GM13977 (cell line): ENCODE data around the gene HEATR5A.
"Not testable (repeated sequence)": the region's sequence is repeated elsewhere in the genome, so short reads cannot be mapped to it uniquely, and the experiment has no call there.

ENCODE experiments used
- DNase-seq: peaks from one replicate; pipeline ENCODE4 v3.0.0; 2012; ENCODE audit warnings: low spot score
- in situ Hi-C: fragments of 300-500 bp; cut with MboI; formaldehyde crosslinking; loops from one replicate; pipeline ENCODE4 v1.12.0; 2022; ENCODE audit warnings: low sequenced_read_pairs, low pct_unique_long_range_greater_than_20kb, mixed read lengths, inconsistent platforms; ENCODE audit not compliant: unreplicated experiment
- TF ChIP-seq, protein P1 (sequence below): IDR thresholded peaks from 2 replicates; pipeline ENCODE4 v1.5.1; 2012; ENCODE audit warnings: mild to moderate bottlenecking, control low read depth; ENCODE audit not compliant: insufficient read depth; ENCODE audit errors: extremely low read depth, missing control alignments

Gene HEATR5A

DNA sequence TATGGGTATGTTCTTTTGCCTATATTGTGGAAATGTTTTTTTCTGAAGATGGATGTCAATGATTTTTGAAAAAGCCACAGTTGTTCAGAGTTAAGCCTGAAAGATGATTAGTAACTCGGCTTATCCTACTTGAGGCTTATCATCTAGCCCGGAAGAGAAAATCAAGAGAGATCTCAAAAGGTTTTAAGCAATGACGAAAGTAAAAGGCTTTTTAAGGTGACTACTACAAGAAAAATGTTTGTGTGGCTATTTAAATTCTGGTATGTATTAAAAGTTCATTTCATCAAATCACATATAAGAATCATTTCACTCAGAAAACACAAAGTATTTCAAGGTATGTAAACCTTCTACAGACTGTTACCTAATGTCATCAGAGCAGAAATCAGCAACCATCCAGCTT is 40.2 kb downstream of the HEATR5A start:
- TF ChIP-seq, protein P1, sequence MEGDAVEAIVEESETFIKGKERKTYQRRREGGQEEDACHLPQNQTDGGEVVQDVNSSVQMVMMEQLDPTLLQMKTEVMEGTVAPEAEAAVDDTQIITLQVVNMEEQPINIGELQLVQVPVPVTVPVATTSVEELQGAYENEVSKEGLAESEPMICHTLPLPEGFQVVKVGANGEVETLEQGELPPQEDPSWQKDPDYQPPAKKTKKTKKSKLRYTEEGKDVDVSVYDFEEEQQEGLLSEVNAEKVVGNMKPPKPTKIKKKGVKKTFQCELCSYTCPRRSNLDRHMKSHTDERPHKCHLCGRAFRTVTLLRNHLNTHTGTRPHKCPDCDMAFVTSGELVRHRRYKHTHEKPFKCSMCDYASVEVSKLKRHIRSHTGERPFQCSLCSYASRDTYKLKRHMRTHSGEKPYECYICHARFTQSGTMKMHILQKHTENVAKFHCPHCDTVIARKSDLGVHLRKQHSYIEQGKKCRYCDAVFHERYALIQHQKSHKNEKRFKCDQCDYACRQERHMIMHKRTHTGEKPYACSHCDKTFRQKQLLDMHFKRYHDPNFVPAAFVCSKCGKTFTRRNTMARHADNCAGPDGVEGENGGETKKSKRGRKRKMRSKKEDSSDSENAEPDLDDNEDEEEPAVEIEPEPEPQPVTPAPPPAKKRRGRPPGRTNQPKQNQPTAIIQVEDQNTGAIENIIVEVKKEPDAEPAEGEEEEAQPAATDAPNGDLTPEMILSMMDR = no peak
- in situ Hi-C loops = no loop called here
- no peak for DNase-seq

DNA sequence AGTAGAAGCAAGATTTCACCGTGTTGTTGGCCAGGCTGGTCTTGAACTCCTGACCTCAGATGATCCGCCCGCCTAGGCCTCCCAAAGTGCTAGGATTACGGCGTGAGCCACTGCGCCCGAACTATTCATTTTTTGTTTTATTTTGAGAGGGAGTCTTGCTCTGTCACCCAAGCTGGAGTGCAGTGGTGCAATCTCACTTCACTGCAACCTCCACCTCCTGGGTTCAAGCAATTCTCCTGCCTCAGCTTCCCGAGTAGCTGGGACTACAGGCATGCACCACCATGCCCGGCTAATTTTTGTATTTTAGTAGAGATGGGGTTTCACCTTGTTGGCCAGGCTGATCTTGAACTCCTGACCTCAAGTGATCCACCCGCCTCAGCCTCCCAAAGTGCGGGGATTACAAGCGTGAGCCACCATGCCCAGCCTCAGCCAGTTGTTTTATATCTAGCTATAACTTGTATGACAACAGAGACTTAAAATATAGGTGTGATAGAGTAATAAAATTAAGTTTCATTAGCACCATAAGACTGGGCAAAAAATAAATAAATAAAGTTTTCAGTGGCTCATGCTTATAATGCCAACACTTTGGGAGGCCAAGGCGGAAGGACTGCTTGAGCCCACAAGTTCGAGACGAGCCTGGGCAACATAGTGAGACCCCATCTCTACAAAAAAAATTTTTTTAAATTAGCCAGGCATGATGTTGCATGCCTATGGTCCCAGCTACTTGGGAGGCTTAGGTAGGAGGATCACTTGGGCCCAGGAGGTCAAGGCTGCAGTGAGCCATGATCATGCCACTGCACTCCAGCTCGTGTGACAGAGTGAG is 41.0 kb downstream of the HEATR5A start:
- in situ Hi-C loops, DNase-seq: not testable (repeated sequence)

DNA sequence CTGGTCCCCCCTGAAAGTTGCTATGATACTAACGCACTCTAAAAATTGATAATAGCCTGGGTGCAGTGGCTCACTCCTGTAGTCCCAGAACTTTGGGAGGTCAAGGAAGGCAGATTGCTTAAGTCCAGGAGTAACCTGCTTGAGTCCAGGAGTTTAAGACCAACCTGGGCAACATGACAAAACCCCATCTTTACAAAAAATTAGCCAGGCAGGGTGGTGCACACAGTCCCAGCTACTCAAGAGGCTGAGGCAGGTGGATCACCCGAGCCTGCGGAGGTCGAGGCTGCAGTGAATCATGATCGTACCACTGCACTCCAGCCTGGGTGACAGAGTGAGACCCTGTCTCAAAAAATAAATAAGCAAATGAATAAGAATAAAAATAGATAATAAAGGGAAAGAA is 42.9 kb downstream of the HEATR5A start:
- DNase-seq = no peak
- TF ChIP-seq, protein P1 = no peak
- in situ Hi-C loops = no loop called here

DNA sequence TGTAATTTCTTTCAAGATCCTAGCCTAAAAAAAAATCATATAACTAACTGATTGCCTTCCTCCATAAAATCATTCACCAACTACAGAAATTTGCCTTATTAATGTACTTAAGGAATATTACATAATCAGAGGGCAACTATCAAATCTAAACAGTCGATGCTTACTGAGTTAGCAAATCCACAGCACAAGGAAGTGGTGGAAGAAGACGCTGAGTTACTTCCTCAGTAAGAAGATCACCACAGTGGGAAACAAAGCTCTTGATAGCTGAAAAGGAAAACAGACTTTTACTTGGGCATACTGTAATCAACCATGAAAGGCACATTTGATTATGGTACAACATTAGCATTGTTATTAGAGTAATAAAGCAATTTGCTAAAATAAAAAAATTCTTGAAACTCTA is 48.7 kb downstream of the HEATR5A start:
- DNase-seq = no peak
- in situ Hi-C loops = loop anchor here (25.0 kb wide), 1 partner anchor 709 kb away; no protein-coding TSS in a partner anchor
- TF ChIP-seq, protein P1 = no peak

DNA sequence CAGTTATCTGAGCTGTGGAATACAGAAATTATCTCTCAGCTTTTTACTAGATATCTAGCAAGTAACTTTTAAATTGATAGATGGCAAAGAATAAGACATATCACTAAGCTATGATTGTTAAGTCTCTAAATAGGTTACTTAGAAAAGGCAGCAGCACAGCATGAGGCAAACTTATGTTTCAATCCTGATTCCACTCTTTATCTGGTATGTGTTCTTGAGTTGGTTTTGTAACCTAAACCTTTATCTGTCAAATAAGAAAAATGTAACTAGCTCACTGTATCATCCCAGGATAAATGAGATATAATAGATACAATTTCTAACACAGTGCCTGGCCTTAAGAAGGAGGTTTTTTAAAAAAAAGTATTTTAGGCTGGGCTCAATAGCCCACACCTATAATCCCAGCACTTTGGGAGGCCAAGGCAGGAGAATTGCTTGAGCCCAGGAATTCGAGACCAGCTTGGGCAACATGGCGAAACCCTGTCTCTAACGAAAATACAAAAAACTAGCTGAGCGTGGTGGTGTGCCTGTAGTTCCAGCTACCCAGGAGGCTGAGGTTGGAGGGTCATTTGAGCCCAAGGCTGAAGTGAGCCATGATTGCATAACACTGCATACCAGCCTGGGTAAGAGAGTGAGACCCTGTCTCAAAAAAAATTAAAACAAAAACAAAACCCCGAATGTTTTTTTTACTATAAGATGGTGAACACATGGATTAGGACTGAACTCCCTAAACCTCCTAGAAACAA is 56.8 kb downstream of the HEATR5A start:
- TF ChIP-seq, protein P1 = no peak
- in situ Hi-C loops = loop anchor here (25.0 kb wide), 1 partner anchor 701 kb away; no protein-coding TSS in a partner anchor
- no peak for DNase-seq

DNA sequence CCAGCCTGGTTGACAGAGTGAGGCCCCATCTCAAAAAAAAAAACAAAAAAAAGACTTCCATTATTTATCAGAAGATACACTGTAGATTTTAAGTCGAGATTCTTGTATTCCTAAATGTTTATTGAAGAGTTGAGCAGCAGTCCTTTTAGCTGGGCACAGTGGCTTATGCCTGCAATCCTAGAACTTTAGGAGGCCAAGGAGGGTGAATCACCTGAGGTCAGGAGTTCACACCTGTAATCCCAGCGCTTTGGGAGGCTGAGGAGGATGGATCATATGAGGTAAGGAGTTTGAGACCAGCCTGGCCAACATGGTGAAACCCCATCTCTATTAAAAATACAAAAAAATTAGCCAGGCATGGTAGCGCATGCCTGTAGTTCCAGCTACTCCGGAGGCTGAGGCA is 57.6 kb downstream of the HEATR5A start:
- TF ChIP-seq, protein P1 = no peak
- in situ Hi-C loops = loop anchor here (25.0 kb wide), 1 partner anchor 700 kb away; no protein-coding TSS in a partner anchor
- no peak for DNase-seq

DNA sequence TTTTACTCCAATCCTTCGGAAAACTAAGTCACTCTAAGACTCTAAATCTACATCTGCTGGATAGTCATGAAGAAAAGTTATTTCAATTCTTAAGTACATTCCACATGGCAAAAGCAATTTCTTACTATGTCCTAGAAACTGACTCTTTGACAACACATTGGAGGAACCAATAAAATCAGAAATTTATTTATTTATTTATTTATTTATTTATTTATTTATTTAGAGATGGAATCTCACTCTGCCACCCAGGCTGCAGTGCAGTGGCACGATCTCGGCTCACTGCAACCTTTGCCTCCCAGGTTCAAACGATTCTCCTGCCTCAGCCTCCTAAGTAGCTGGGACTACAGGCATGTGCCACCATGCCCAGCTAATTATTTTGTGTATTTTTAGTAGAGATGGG is 58.6 kb downstream of the HEATR5A start:
- in situ Hi-C loops = loop anchor here (25.0 kb wide), 1 partner anchor 699 kb away; no protein-coding TSS in a partner anchor

More for the DNA sequence above, 58.6 kb downstream of the HEATR5A start:
- DNase-seq = not testable (repeated sequence)
